KMS-11 (cell line): ENCODE data around the gene SH3BP2.

Experiments
- H2AFZ ChIP-seq: fragments of 200-600 bp; sonication (generic); 2 replicates; pipeline ENCODE4 v1.6.1; 2016; ENCODE audit warnings: antibody characterized with exemption, mixed run types, low read depth
- H3K27ac ChIP-seq: fragments of 200-600 bp; sonication (generic); 2 replicates; pipeline ENCODE4 v1.6.1; 2016; ENCODE audit warnings: mild to moderate bottlenecking, mixed run types
- H3K27me3 ChIP-seq: fragments of 200-600 bp; sonication (generic); 2 replicates; pipeline ENCODE4 v1.6.1; 2017; ENCODE audit warnings: mild to moderate bottlenecking, low read depth, mixed run types, moderate library complexity; ENCODE audit not compliant: insufficient read depth
- H3K36me3 ChIP-seq: fragments of 200-600 bp; sonication (generic); 2 replicates; pipeline ENCODE4 v1.6.1; 2017; ENCODE audit warnings: mild to moderate bottlenecking, mixed run types; ENCODE audit not compliant: insufficient read depth
- H3K4me1 ChIP-seq: fragments of 200-600 bp; sonication (generic); 2 replicates; pipeline ENCODE4 v1.6.1; 2016; ENCODE audit warnings: mild to moderate bottlenecking, low read depth, mixed run types; ENCODE audit not compliant: poor library complexity, severe bottlenecking
- H3K4me2 ChIP-seq: fragments of 200-600 bp; sonication (generic); 2 replicates; pipeline ENCODE4 v1.7.0; 2016; ENCODE audit warnings: mild to moderate bottlenecking, mixed run types
- H3K4me3 ChIP-seq: fragments of 200-600 bp; sonication (generic); IDR thresholded peaks from 2 replicates; pipeline ENCODE4 v1.6.1; 2017; ENCODE audit warnings: low read depth, low read length, mixed read lengths; ENCODE audit not compliant: insufficient read depth
- H3K79me2 ChIP-seq: fragments of 200-600 bp; sonication (generic); 2 replicates; pipeline ENCODE4 v1.6.1; 2016; ENCODE audit warnings: low read depth, mixed run types; ENCODE audit not compliant: insufficient read depth
- H3K9ac ChIP-seq: fragments of 200-600 bp; sonication (generic); 2 replicates; pipeline ENCODE4 v1.6.1; 2016; ENCODE audit warnings: mild to moderate bottlenecking, mixed run types
- H4K20me1 ChIP-seq: fragments of 200-600 bp; sonication (generic); 2 replicates; pipeline ENCODE4 v1.6.1; 2016; ENCODE audit warnings: mild to moderate bottlenecking, mixed run types; ENCODE audit not compliant: insufficient read depth
- CTCF ChIP-seq: fragments of 200-600 bp; sonication (generic); conservative IDR thresholded peaks from 2 replicates; pipeline ENCODE4 v1.6.1; 2017; ENCODE audit warnings: low read depth, mild to moderate bottlenecking, antibody characterized with exemption, low read length, moderate library complexity, mixed read lengths

SH3BP2 gene

DNA sequence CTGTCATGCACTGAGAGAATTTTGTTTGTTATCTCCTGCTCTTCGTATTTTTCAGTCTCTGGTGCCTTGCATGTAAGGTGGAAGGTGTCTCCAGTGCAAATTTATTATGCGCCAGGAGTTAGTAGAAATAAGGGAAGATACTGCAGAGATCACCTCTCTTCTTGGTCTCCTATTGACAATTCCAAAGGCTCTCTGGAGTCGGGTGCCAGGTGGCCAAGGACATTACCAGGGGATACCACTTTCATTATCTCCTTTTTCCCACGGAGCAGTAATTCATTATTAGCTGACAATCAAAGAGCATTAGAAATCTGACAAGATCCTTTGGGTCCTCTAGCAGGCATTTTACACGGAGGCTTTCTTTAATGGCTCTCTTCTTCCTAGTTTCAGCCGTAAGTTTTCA, 76.8 kb downstream of the SH3BP2 start:
- Histone ChIP-seq H4K20me1 (no peaks in the 10 kb centered on the region), H3K27ac (no peak overlapping the region), H2AFZ (no peak overlapping the region), H3K4me2 (no peak overlapping the region), H3K4me3 (no peak overlapping the region), H3K36me3 (no peaks in the 10 kb centered on the region), H3K27me3 (no peaks in the 10 kb centered on the region), H3K4me1 (no peaks in the 10 kb centered on the region), H3K9ac (no peak overlapping the region), H3K79me2 (peaks cover 14% of the 10 kb centered on the region; the same call in 1 of the 2 replicates)
- no peak for TF ChIP-seq CTCF

DNA sequence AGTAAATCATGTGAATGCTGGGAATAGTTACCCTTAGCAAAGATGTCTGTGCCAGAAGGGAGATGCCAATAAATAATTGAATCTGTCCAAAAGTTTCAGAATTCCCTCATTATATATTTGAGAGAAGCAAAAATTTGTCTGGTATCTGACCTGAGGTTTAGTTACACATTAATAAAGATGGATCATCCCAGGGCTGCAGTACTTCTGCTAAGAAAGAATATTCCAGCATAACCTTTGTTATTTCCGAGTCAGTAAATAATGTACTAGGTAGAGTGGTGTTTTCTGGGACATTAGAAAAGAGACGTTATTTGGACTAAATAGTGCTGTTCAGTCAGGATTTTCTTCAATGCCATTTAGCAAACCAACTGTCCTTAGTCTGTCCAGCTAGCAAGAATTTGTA, 77.2 kb downstream of the SH3BP2 start:
- H3K4me3 ChIP-seq = no peak overlapping the region
- no peaks in the 10 kb centered on the region for H3K4me1 ChIP-seq
- peaks cover 14% of the 10 kb centered on the region; the same call in 1 of the 2 replicates for H3K79me2 ChIP-seq
- H3K9ac ChIP-seq = no peak overlapping the region
- no peak for TF ChIP-seq CTCF
- H3K4me2 ChIP-seq = no peak overlapping the region
- no peaks in the 10 kb centered on the region for H4K20me1 ChIP-seq
- no peak overlapping the region for H3K27ac ChIP-seq
- no peaks in the 10 kb centered on the region for H3K36me3 ChIP-seq
- no peak overlapping the region for H2AFZ ChIP-seq
- no peaks in the 10 kb centered on the region for H3K27me3 ChIP-seq

DNA sequence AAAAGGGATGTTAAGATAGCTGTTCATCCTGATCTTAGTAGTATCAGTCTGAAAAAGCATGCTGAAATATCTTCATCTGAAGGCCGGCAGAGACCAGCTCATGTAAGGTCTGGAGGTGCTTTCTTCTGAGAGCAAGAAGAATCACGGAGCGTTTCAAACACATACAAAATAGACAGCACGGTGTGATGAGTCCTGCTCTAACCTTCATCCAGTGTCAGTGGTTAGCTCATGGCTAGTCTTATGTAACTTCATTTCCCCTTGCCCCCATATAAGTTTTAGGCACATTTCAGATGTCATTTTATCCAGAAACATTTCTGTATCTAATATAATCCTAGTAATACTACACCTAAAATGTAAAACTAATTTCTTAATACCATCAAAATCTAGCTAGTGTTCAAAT, 78.6 kb downstream of the SH3BP2 start:
- no peak overlapping the region for H3K4me2 ChIP-seq
- H3K79me2 ChIP-seq = peaks cover 8% of the 10 kb centered on the region; the same call in 1 of the 2 replicates
- TF ChIP-seq CTCF = no peak

DNA sequence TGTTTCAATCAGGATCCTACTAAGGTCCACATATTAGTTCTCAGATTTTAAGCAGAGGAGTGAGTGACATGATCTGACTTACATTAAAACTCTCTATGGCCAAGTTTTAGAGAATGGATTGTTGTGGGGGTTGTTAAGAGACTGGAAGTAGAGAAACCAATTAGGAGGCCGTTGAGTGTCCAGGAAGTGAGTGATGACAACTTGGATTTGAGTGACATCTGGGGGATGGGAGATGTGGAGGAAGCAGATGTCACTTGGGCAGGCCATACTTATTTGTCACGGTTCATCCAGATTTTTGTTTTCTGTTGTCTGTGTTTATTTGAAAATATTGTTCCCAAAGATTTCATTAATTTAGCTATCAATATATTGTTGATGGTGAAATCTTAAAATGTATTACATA, 79.0 kb downstream of the SH3BP2 start:
- no peaks in the 10 kb centered on the region for H3K4me1 ChIP-seq
- H3K27me3 ChIP-seq = no peaks in the 10 kb centered on the region
- no peak overlapping the region for H3K4me2 ChIP-seq
- no peak for TF ChIP-seq CTCF
- no peak overlapping the region for H3K9ac ChIP-seq
- H2AFZ ChIP-seq = no peak overlapping the region
- H3K27ac ChIP-seq = no peak overlapping the region
- no peaks in the 10 kb centered on the region for H3K36me3 ChIP-seq
- no peak overlapping the region for H3K4me3 ChIP-seq
- H3K79me2 ChIP-seq = peaks cover 3% of the 10 kb centered on the region; the same call in 1 of the 2 replicates
- H4K20me1 ChIP-seq = no peaks in the 10 kb centered on the region

More for the DNA sequence above, 78.6 kb downstream of the SH3BP2 start:
- H3K27me3 ChIP-seq = no peaks in the 10 kb centered on the region
- H3K9ac ChIP-seq = no peak overlapping the region
- H3K4me3 ChIP-seq = no peak overlapping the region
- no peaks in the 10 kb centered on the region for H4K20me1 ChIP-seq
- H3K27ac ChIP-seq = no peak overlapping the region
- H2AFZ ChIP-seq = no peak overlapping the region
- H3K4me1 ChIP-seq = no peaks in the 10 kb centered on the region
- no peaks in the 10 kb centered on the region for H3K36me3 ChIP-seq
